H9 (cell line): ENCODE results near the gene SLC24A3. TPM values are rescaled to one million over a fixed set of nuclear protein-coding genes. Genes with fewer than 3 reads are reported as not detected.

ENCODE experiments used
- DNase-seq: peaks from one replicate; pipeline ENCODE4 v3.0.0-alpha.2; 2017
- H2AFZ ChIP-seq: one replicate; pipeline ENCODE4 v1.6.1; 2013; ENCODE audit warnings: mild to moderate bottlenecking, low read length, control low read depth, moderate library complexity
- H2AK5ac ChIP-seq: 2 replicates; pipeline ENCODE4 v1.6.1; 2013; ENCODE audit warnings: low read length, control low read depth, mixed read lengths; ENCODE audit not compliant: insufficient read length
- H2BK120ac ChIP-seq: one replicate; pipeline ENCODE4 v1.6.1; 2013; ENCODE audit warnings: low read depth, mild to moderate bottlenecking, low read length, control low read depth, inconsistent platforms; ENCODE audit not compliant: poor library complexity, severe bottlenecking
- H2BK12ac ChIP-seq: 2 replicates; pipeline ENCODE4 v1.6.1; 2013; ENCODE audit warnings: low read length, control low read depth, mixed read lengths, low read depth; ENCODE audit not compliant: insufficient read length
- H2BK15ac ChIP-seq: 2 replicates; pipeline ENCODE4 v1.6.1; 2013; ENCODE audit warnings: low read depth, low read length, control low read depth
- H2BK20ac ChIP-seq: one replicate; pipeline ENCODE4 v1.6.1; 2013; ENCODE audit warnings: low read depth, mild to moderate bottlenecking, low read length, control low read depth, inconsistent platforms; ENCODE audit not compliant: poor library complexity, severe bottlenecking
- H2BK5ac ChIP-seq: 2 replicates; pipeline ENCODE4 v1.6.1; 2013; ENCODE audit warnings: low read length, control low read depth, mixed read lengths; ENCODE audit not compliant: insufficient read length
- H3K14ac ChIP-seq: 2 replicates; pipeline ENCODE4 v1.6.1; 2013; ENCODE audit warnings: low read length, control low read depth; ENCODE audit not compliant: insufficient read depth
- H3K18ac ChIP-seq: 2 replicates; pipeline ENCODE4 v1.6.1; 2013; ENCODE audit warnings: low read depth, mild to moderate bottlenecking, mixed read lengths, low read length, control low read depth; ENCODE audit not compliant: insufficient read length
- H3K23ac ChIP-seq: 2 replicates; pipeline ENCODE4 v1.6.1; 2013; ENCODE audit warnings: low read length, control low read depth, mixed read lengths, low read depth; ENCODE audit not compliant: insufficient read length
- H3K23me2 ChIP-seq: 2 replicates; pipeline ENCODE4 v1.6.1; 2013; ENCODE audit warnings: low read depth, mild to moderate bottlenecking, mixed read lengths, low read length, control low read depth; ENCODE audit not compliant: insufficient read length, poor library complexity, severe bottlenecking
- H3K27ac ChIP-seq: 2 replicates; pipeline ENCODE4 v1.5.1; 2013; ENCODE audit warnings: low read length, control low read depth, mixed read lengths, low read depth; ENCODE audit not compliant: insufficient read length
- H3K27me3 ChIP-seq: 2 replicates; pipeline ENCODE4 v1.6.1; 2013; ENCODE audit warnings: low read length, control low read depth, inconsistent platforms; ENCODE audit not compliant: insufficient read depth
- H3K4ac ChIP-seq: 2 replicates; pipeline ENCODE4 v1.6.1; 2013; ENCODE audit warnings: low read depth, mild to moderate bottlenecking, control low read depth, inconsistent platforms, low read length, moderate library complexity
- H3K4me1 ChIP-seq: 2 replicates; pipeline ENCODE4 v1.6.1; 2013; ENCODE audit warnings: low read length, control low read depth, inconsistent platforms; ENCODE audit not compliant: insufficient read depth
- H3K4me2 ChIP-seq: 2 replicates; pipeline ENCODE4 v1.6.1; 2013; ENCODE audit warnings: low read length, control low read depth, mixed read lengths; ENCODE audit not compliant: insufficient read length, insufficient read depth
- H3K56ac ChIP-seq: 2 replicates; pipeline ENCODE4 v1.6.1; 2013; ENCODE audit warnings: low read depth, mild to moderate bottlenecking, mixed read lengths, low read length, control low read depth; ENCODE audit not compliant: insufficient read length
- H3K79me1 ChIP-seq: 2 replicates; pipeline ENCODE4 v1.6.1; 2013; ENCODE audit warnings: low read depth, mild to moderate bottlenecking, moderate library complexity, low read length, control low read depth, inconsistent platforms; ENCODE audit not compliant: insufficient read depth, poor library complexity, severe bottlenecking
- H3K79me2 ChIP-seq: 2 replicates; pipeline ENCODE4 v1.6.1; 2013; ENCODE audit warnings: low read length, control low read depth, inconsistent platforms; ENCODE audit not compliant: insufficient read depth
- H3K9ac ChIP-seq: 2 replicates; pipeline ENCODE4 v1.6.1; 2013; ENCODE audit warnings: low read length, control low read depth, mixed read lengths; ENCODE audit not compliant: insufficient read length; ENCODE audit errors: extremely low read depth
- H3K9me3 ChIP-seq: one replicate; pipeline ENCODE4 v1.6.1; 2013; ENCODE audit warnings: low read depth, low read length, inconsistent platforms; ENCODE audit not compliant: control insufficient read depth
- H3T11ph ChIP-seq: one replicate; pipeline ENCODE4 v1.6.1; 2013; ENCODE audit warnings: mild to moderate bottlenecking, low read length, control low read depth, inconsistent platforms
- H4K20me1 ChIP-seq: one replicate; pipeline ENCODE4 v1.6.1; 2013; ENCODE audit not compliant: control insufficient read depth, insufficient read length, insufficient read depth
- H4K5ac ChIP-seq: 2 replicates; pipeline ENCODE4 v1.6.1; 2013; ENCODE audit warnings: low read depth, mild to moderate bottlenecking, mixed read lengths, low read length, control low read depth; ENCODE audit not compliant: insufficient read length
- H4K8ac ChIP-seq: replicated peaks from 2 replicates; pipeline ENCODE4 v1.6.1; 2013; ENCODE audit warnings: low read length, control low read depth, mixed read lengths, low read depth; ENCODE audit not compliant: insufficient read length
- H4K91ac ChIP-seq: 2 replicates; pipeline ENCODE4 v1.6.1; 2013; ENCODE audit warnings: low read depth, mild to moderate bottlenecking, moderate library complexity, mixed read lengths, low read length, control low read depth; ENCODE audit not compliant: insufficient read length
- H3K27ac Mint-ChIP-seq, 3 experiments: 2 replicates in 2 of 3; 3 replicates in 1 of 3; pipeline ENCODE4 v1.8.0; 2020 to 2021; ENCODE audit warnings: mixed read lengths in 3 of 3, mild to moderate bottlenecking in 1 of 3, moderate library complexity in 1 of 3
- H3K27me3 Mint-ChIP-seq: 2 replicates; pipeline ENCODE4 v1.8.0; 2021; ENCODE audit warnings: low read depth, mild to moderate bottlenecking, moderate library complexity, mixed read lengths
- H3K36me3 Mint-ChIP-seq, 3 experiments: 2 replicates in 2 of 3; 3 replicates in 1 of 3; pipeline ENCODE4 v1.8.0; 2020 to 2021; ENCODE audit warnings: low read depth in 3 of 3, mixed read lengths in 3 of 3; ENCODE audit not compliant: insufficient read depth in 1 of 3
- H3K4me1 Mint-ChIP-seq, 2 experiments: 2 replicates each; pipeline ENCODE4 v1.8.0; 2020; ENCODE audit warnings: mixed read lengths in 2 of 2
- H3K4me3 Mint-ChIP-seq, 2 experiments: 2 replicates in 1 of 2; 3 replicates in 1 of 2; pipeline ENCODE4 v1.8.0; 2020 to 2021; ENCODE audit warnings: mild to moderate bottlenecking in 2 of 2, mixed read lengths in 2 of 2, moderate library complexity in 1 of 2
- H3K9me3 Mint-ChIP-seq, 2 experiments: 2 replicates in 1 of 2; 3 replicates in 1 of 2; pipeline ENCODE4 v1.8.0; 2020; ENCODE audit warnings: mild to moderate bottlenecking in 2 of 2, mixed read lengths in 2 of 2, moderate library complexity in 1 of 2
- total RNA-seq: library from RNA; stranded (reverse); gene quantifications from 2 replicates; pipeline ENCODE4 v1.2.1, GENCODE V29; 2021
- TF ChIP-seq, protein P1 (sequence below): fragments of 200-600 bp; sonication (generic); conservative IDR thresholded peaks from 3 replicates; pipeline ENCODE4 v1.8.0; 2021; ENCODE audit warnings: antibody characterized with exemption, mild to moderate bottlenecking

SLC24A3 gene
- total RNA-seq, 1 experiment from 2014 or later: 0.83 TPM

DNA sequence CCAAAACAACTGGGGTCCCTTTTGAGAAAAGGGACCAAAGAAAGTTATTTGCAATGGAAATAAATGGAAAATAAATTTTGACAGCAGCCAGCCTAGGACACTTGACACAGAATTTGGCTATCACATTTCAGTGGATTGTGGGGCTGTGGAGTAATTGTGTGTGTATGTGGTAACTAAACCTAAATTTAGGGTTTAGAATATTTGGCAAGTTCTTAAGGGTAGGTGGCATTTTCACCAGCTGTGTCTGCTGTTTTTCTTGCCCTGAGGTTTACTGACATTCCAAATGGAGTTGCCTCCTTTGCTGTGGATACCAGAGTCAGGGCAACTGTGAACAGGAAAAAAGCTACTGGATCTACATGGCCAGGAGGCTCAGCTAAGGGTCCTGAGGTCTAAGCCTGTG is 270.9 kb downstream of the SLC24A3 start:
- no peak overlapping the region for H4K5ac ChIP-seq
- DNase-seq: no peak
- no peaks in the 10 kb centered on the region for H3K23me2 ChIP-seq
- no peak overlapping the region for H2BK5ac ChIP-seq
- TF ChIP-seq, protein P1, sequence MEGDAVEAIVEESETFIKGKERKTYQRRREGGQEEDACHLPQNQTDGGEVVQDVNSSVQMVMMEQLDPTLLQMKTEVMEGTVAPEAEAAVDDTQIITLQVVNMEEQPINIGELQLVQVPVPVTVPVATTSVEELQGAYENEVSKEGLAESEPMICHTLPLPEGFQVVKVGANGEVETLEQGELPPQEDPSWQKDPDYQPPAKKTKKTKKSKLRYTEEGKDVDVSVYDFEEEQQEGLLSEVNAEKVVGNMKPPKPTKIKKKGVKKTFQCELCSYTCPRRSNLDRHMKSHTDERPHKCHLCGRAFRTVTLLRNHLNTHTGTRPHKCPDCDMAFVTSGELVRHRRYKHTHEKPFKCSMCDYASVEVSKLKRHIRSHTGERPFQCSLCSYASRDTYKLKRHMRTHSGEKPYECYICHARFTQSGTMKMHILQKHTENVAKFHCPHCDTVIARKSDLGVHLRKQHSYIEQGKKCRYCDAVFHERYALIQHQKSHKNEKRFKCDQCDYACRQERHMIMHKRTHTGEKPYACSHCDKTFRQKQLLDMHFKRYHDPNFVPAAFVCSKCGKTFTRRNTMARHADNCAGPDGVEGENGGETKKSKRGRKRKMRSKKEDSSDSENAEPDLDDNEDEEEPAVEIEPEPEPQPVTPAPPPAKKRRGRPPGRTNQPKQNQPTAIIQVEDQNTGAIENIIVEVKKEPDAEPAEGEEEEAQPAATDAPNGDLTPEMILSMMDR: no peak
- no peak overlapping the region for H3K4ac ChIP-seq
- no peak overlapping the region for H2BK120ac ChIP-seq
- Mint-ChIP-seq H3K27ac (no peak overlapping the region), H3K36me3 (no peaks in the 10 kb centered on the region), H3K4me1 (no peaks in the 10 kb centered on the region), H3K27me3 (peaks cover 2% of the 10 kb centered on the region; the same call in 1 of the 2 replicates), H3K9me3 (no peaks in the 10 kb centered on the region; a peak in 1 of 5 replicates), H3K4me3 (no peak overlapping the region)
- H3K4me2 ChIP-seq: no peak overlapping the region
- H3K79me2 ChIP-seq: no peaks in the 10 kb centered on the region
- H2BK12ac ChIP-seq: no peak overlapping the region
- no peaks in the 10 kb centered on the region for H4K20me1 ChIP-seq
- H4K8ac ChIP-seq: no peak overlapping the region
- no peak overlapping the region for H3K14ac ChIP-seq
- H2AFZ ChIP-seq: no peak overlapping the region
- no peaks in the 10 kb centered on the region for H3K79me1 ChIP-seq
- H2BK15ac ChIP-seq: no peak overlapping the region
- H3K9me3 ChIP-seq: no peaks in the 10 kb centered on the region
- H2BK20ac ChIP-seq: no peak overlapping the region
- H2AK5ac ChIP-seq: no peak overlapping the region
- no peak overlapping the region for H3K56ac ChIP-seq
- no peaks in the 10 kb centered on the region for H3K27me3 ChIP-seq
- no peak overlapping the region for H3T11ph ChIP-seq
- H4K91ac ChIP-seq: no peak overlapping the region
- no peak overlapping the region for H3K27ac ChIP-seq
- H3K18ac ChIP-seq: no peak overlapping the region
- no peak overlapping the region for H3K9ac ChIP-seq
- H3K23ac ChIP-seq: no peak overlapping the region
- no peaks in the 10 kb centered on the region for H3K4me1 ChIP-seq
